ENCODE measurements around the gene SEZ6L2. TPM values are rescaled to one million over a fixed set of nuclear protein-coding genes. Genes with fewer than 3 reads are reported as not detected.
A peak's percentile ranks its signal among the peaks of the same experiment; 100 is the strongest.

The SEZ6L2 gene
- total and polyA plus RNA-seq, 2 of the 13 experiments (the other 11 are each of a cell fraction or from before 2014, with no cell fraction given), result 14.9 to 16.9 TPM

DNA sequence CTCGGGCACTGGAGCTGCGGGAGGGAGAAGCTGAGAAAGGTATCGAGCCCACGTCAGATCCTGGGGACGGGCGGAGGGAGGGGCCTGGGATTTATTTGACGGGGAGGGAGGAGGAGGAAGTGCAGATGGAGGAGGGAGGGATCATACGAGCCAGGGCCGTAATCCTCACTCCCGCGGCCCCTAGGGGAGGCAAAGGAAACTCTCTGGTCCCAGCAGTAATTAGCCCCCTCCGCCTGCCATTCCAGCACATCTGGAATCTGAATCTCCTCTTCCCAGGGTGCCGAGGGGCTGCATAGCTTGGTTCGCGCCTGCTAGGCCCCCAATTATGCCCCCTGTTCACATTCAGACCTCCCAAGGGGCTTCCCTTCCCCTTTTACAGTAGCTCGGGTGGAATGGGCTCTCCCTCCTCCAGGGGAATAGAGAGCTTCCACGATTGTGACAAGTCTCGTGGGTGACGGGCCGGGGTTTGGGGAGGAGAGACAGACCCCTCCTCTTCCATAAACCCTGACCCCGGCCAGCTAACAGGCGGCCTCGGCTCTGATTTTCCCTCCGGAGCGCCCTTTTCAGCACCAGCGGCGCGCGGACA is at the start of gene SEZ6L2 (continued):
- TF ChIP-seq, protein P1, sequence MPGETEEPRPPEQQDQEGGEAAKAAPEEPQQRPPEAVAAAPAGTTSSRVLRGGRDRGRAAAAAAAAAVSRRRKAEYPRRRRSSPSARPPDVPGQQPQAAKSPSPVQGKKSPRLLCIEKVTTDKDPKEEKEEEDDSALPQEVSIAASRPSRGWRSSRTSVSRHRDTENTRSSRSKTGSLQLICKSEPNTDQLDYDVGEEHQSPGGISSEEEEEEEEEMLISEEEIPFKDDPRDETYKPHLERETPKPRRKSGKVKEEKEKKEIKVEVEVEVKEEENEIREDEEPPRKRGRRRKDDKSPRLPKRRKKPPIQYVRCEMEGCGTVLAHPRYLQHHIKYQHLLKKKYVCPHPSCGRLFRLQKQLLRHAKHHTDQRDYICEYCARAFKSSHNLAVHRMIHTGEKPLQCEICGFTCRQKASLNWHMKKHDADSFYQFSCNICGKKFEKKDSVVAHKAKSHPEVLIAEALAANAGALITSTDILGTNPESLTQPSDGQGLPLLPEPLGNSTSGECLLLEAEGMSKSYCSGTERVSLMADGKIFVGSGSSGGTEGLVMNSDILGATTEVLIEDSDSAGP (CRISPR knock-in tag; IDR thresholded peaks at IDR 0.05; ENCODE audit: borderline replicate concordance), result peak; percentile 50; the same call in 1 of the 2 replicates
- TF ChIP-seq HNRNPK (IDR thresholded peaks at IDR 0.05; ENCODE audit: low read depth, low read length, poor library complexity, severe bottlenecking) (no peak), AGO2 (optimal IDR thresholded peaks at IDR 0.05; ENCODE audit: low read depth, low read length) (no peak), DNMT1 (CRISPR knock-in tag; IDR thresholded peaks at IDR 0.05) (no peak), SRSF4 (IDR thresholded peaks at IDR 0.05; ENCODE audit: low read depth, low read length, poor library complexity, severe bottlenecking) (no peak), AHR (CRISPR knock-in tag; IDR thresholded peaks at IDR 0.05) (peak; percentile 94), REPIN1 (CRISPR knock-in tag; IDR thresholded peaks at IDR 0.05; ENCODE audit: borderline replicate concordance, low read depth) (peak; percentile 94; the same call in 1 of the 2 replicates), ZNF432 (CRISPR knock-in tag; IDR thresholded peaks at IDR 0.05; ENCODE audit: borderline replicate concordance) (no peak), ZNF556 (CRISPR knock-in tag; IDR thresholded peaks at IDR 0.05; ENCODE audit: borderline replicate concordance) (no peak), RNF2 (conservative IDR thresholded peaks at IDR 0.05; ENCODE audit: low read depth) (no peak), ZNF138 (CRISPR knock-in tag; IDR thresholded peaks at IDR 0.05; ENCODE audit: low read depth) (no peak), ZNF749 (CRISPR knock-in tag; IDR thresholded peaks at IDR 0.05; ENCODE audit: borderline replicate concordance) (no peak; the same call in 1 of the 2 replicates), U2AF2 (IDR thresholded peaks at IDR 0.05; ENCODE audit: low read depth, low read length) (no peak; the same call in 1 of the 2 replicates), HOXD1 (CRISPR knock-in tag; IDR thresholded peaks at IDR 0.05) (peak; percentile 94), MYC (CRISPR knock-in tag; IDR thresholded peaks at IDR 0.05; ENCODE audit: borderline replicate concordance) (no peak; the same call in 1 of the 2 replicates), YEATS2 (CRISPR knock-in tag; IDR thresholded peaks at IDR 0.05; ENCODE audit: borderline replicate concordance) (peak; percentile 61; the same call in 1 of the 2 replicates)
- TF ChIP-seq, protein P2, sequence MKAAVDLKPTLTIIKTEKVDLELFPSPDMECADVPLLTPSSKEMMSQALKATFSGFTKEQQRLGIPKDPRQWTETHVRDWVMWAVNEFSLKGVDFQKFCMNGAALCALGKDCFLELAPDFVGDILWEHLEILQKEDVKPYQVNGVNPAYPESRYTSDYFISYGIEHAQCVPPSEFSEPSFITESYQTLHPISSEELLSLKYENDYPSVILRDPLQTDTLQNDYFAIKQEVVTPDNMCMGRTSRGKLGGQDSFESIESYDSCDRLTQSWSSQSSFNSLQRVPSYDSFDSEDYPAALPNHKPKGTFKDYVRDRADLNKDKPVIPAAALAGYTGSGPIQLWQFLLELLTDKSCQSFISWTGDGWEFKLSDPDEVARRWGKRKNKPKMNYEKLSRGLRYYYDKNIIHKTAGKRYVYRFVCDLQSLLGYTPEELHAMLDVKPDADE (CRISPR knock-in tag; IDR thresholded peaks at IDR 0.05), result peak; percentile 99
- TF ChIP-seq, protein P3, sequence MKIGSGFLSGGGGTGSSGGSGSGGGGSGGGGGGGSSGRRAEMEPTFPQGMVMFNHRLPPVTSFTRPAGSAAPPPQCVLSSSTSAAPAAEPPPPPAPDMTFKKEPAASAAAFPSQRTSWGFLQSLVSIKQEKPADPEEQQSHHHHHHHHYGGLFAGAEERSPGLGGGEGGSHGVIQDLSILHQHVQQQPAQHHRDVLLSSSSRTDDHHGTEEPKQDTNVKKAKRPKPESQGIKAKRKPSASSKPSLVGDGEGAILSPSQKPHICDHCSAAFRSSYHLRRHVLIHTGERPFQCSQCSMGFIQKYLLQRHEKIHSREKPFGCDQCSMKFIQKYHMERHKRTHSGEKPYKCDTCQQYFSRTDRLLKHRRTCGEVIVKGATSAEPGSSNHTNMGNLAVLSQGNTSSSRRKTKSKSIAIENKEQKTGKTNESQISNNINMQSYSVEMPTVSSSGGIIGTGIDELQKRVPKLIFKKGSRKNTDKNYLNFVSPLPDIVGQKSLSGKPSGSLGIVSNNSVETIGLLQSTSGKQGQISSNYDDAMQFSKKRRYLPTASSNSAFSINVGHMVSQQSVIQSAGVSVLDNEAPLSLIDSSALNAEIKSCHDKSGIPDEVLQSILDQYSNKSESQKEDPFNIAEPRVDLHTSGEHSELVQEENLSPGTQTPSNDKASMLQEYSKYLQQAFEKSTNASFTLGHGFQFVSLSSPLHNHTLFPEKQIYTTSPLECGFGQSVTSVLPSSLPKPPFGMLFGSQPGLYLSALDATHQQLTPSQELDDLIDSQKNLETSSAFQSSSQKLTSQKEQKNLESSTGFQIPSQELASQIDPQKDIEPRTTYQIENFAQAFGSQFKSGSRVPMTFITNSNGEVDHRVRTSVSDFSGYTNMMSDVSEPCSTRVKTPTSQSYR (CRISPR knock-in tag; IDR thresholded peaks at IDR 0.05; ENCODE audit: borderline replicate concordance), result peak; percentile 35; the same call in 1 of the 2 replicates
- TF ChIP-seq, protein P4, sequence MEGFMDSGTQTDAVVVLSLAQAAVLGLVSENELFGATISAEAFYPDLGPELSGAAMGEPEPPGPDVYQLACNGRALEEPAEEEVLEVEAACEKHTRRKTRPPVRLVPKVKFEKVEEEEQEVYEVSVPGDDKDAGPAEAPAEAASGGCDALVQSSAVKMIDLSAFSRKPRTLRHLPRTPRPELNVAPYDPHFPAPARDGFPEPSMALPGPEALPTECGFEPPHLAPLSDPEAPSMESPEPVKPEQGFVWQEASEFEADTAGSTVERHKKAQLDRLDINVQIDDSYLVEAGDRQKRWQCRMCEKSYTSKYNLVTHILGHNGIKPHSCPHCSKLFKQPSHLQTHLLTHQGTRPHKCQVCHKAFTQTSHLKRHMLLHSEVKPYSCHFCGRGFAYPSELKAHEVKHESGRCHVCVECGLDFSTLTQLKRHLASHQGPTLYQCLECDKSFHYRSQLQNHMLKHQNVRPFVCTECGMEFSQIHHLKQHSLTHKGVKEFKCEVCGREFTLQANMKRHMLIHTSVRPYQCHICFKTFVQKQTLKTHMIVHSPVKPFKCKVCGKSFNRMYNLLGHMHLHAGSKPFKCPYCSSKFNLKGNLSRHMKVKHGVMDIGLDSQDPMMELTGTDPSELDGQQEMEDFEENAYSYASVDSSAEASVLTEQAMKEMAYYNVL (CRISPR knock-in tag; IDR thresholded peaks at IDR 0.05; ENCODE audit: borderline replicate concordance), result no peak
- TF ChIP-seq, protein P5, sequence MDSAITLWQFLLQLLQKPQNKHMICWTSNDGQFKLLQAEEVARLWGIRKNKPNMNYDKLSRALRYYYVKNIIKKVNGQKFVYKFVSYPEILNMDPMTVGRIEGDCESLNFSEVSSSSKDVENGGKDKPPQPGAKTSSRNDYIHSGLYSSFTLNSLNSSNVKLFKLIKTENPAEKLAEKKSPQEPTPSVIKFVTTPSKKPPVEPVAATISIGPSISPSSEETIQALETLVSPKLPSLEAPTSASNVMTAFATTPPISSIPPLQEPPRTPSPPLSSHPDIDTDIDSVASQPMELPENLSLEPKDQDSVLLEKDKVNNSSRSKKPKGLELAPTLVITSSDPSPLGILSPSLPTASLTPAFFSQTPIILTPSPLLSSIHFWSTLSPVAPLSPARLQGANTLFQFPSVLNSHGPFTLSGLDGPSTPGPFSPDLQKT (CRISPR knock-in tag; IDR thresholded peaks at IDR 0.05; ENCODE audit: borderline replicate concordance), result peak; percentile 57; the same call in 1 of the 2 replicates

All from HepG2 (cell line).